HepG2 (cell line): ENCODE data around the gene LRRC17. TPM values are rescaled to one million over a fixed set of nuclear protein-coding genes. Genes with fewer than 3 reads are reported as not detected.

ENCODE experiments used
- ATAC-seq: fragments of 200-7000 bp; cut with Tn5 transposase; 3 replicates; pipeline ENCODE4 v1.9.1; 2020; ENCODE audit warnings: mild to moderate bottlenecking, moderate library complexity
- BruUV-seq: library from RNA; stranded (reverse); fragments of 400-500 nt; replicated peaks from 2 replicates; lab custom pipeline; 2021; lab: Mats Ljungman, UMichigan
- CTCF ChIA-PET: fragments of 300-600 bp; formaldehyde crosslinking; extraction: SDS; loops from one replicate; lab custom pipeline; 2021; ENCODE audit warnings: low total read pairs, inconsistent platforms, low intra/inter-chr PET ratio; lab: Yijun Ruan, JAX
- POLR2A ChIA-PET: fragments of 350-600 bp; sonication (Branson Sonifier 250); formaldehyde crosslinking; loops from one replicate; lab custom pipeline; 2020; ENCODE audit warnings: antibody characterized with exemption, inconsistent platforms; lab: Yijun Ruan, JAX
- DNase-seq: peaks from one replicate; pipeline ENCODE4 v3.0.0-alpha.2; 2015; ENCODE audit warnings: low spot score
- FAIRE-seq: peaks from 3 replicates; lab custom pipeline; 2011; peaks lifted over from hg19 to GRCh38; lab: Jason Lieb, UNC
- H2AFZ ChIP-seq: one replicate; pipeline ENCODE4 v1.6.1; 2011; ENCODE audit warnings: low read length, inconsistent platforms
- H3K27ac ChIP-seq: fragments of 300-600 bp; 3 replicates; pipeline ENCODE4 v1.8.0; 2011; ENCODE audit warnings: mixed run types, mild to moderate bottlenecking, mixed read lengths, low read length, inconsistent platforms; ENCODE audit not compliant: insufficient read depth; ENCODE audit errors: extremely low read length
- H3K27me3 ChIP-seq, 2 experiments: fragments of 200-600 bp in 1 of 2; 2 replicates in 1 of 2; 3 replicates in 1 of 2; pipeline versions ENCODE4 v1.6.0 to v1.8.0; 2011; ENCODE audit warnings: low read length in 2 of 2, mild to moderate bottlenecking in 2 of 2, moderate library complexity in 2 of 2, inconsistent platforms in 1 of 2; ENCODE audit not compliant: insufficient read depth in 2 of 2, control insufficient read depth in 1 of 2
- H3K36me3 ChIP-seq, 2 experiments: fragments of 200-600 bp in 1 of 2; replicated peaks in 1 of 2; 2 replicates in 1 of 2; 3 replicates in 1 of 2; pipeline versions ENCODE4 v1.5.1 to v1.8.0; 2011; ENCODE audit warnings: low read length in 2 of 2, inconsistent platforms in 1 of 2; ENCODE audit not compliant: insufficient read depth in 2 of 2, control insufficient read depth in 1 of 2
- H3K4me1 ChIP-seq: 2 replicates; pipeline ENCODE4 v1.5.1; 2012; ENCODE audit warnings: low read length, inconsistent platforms; ENCODE audit not compliant: insufficient read depth
- H3K4me2 ChIP-seq: 2 replicates; pipeline ENCODE4 v1.6.0; 2011; ENCODE audit warnings: low read depth, low read length, inconsistent platforms
- H3K4me3 ChIP-seq, 3 experiments: fragments of 200-600 bp in 1 of 3; sonication (generic), shearing (Covaris generic) in 1 of 3; replicated peaks in 1 of 3; 2 replicates each; pipeline ENCODE4 v1.5.1; 2011 to 2016; ENCODE audit warnings: low read length in 3 of 3, inconsistent platforms in 2 of 3, low read depth in 2 of 3, mild to moderate bottlenecking in 2 of 3, control low read depth in 1 of 3, mixed read lengths in 1 of 3; ENCODE audit not compliant: insufficient read depth in 1 of 3
- H3K79me2 ChIP-seq: one replicate; pipeline ENCODE4 v1.6.1; 2011; ENCODE audit warnings: low read length, inconsistent platforms; ENCODE audit not compliant: insufficient read depth
- H3K9ac ChIP-seq: 2 replicates; pipeline ENCODE4 v1.6.0; 2011; ENCODE audit warnings: mild to moderate bottlenecking, low read depth, low read length, inconsistent platforms; ENCODE audit not compliant: insufficient read depth
- H3K9me3 ChIP-seq: 2 replicates; pipeline ENCODE4 v1.5.1; 2012; ENCODE audit warnings: mild to moderate bottlenecking, low read length
- H4K20me1 ChIP-seq: 2 replicates; pipeline ENCODE4 v1.6.0; 2011; ENCODE audit warnings: inconsistent platforms, mild to moderate bottlenecking, low read length, moderate library complexity; ENCODE audit not compliant: insufficient read depth
- CREBL2 ChIP-seq: sonication (generic); formaldehyde crosslinking; IDR thresholded peaks from 2 replicates; pipeline ENCODE4 v1.8.1; 2023; ENCODE audit warnings: missing genetic modification reagents, mild to moderate bottlenecking, borderline replicate concordance
- MXD3 ChIP-seq: IDR thresholded peaks from 2 replicates; pipeline ENCODE4 v1.6.1; 2016; ENCODE audit warnings: mild to moderate bottlenecking, missing biosample characterization, missing genetic modification reagents
- TIGD3 ChIP-seq: sonication (generic); formaldehyde crosslinking; IDR thresholded peaks from 2 replicates; pipeline ENCODE4 v1.5.1; 2020; ENCODE audit warnings: mild to moderate bottlenecking, missing genetic modification reagents, borderline replicate concordance
- ZFYVE20 ChIP-seq: sonication (generic); formaldehyde crosslinking; IDR thresholded peaks from 2 replicates; pipeline ENCODE4 v1.8.0; 2023; ENCODE audit warnings: low read depth, mild to moderate bottlenecking, moderate library complexity, missing genetic modification reagents, borderline replicate concordance
- ZMYM2 ChIP-seq: sonication (generic); formaldehyde crosslinking; IDR thresholded peaks from 2 replicates; pipeline ENCODE4 v1.8.0; 2022; ENCODE audit warnings: mild to moderate bottlenecking, missing genetic modification reagents
- ZNF263 ChIP-seq: sonication (generic); formaldehyde crosslinking; IDR thresholded peaks from 2 replicates; pipeline ENCODE4 v1.4.0; 2020; ENCODE audit warnings: missing genetic modification reagents
- ZNF276 ChIP-seq: sonication (generic); formaldehyde crosslinking; IDR thresholded peaks from 2 replicates; pipeline ENCODE4 v1.4.0; 2020; ENCODE audit warnings: mild to moderate bottlenecking, low read depth, missing genetic modification reagents
- ZNF367 ChIP-seq: sonication (generic); formaldehyde crosslinking; IDR thresholded peaks from 2 replicates; pipeline ENCODE4 v1.4.0; 2020; ENCODE audit warnings: missing genetic modification reagents, borderline replicate concordance
- ZNF530 ChIP-seq: sonication (generic); formaldehyde crosslinking; IDR thresholded peaks from 2 replicates; pipeline ENCODE4 v1.5.0; 2020; ENCODE audit warnings: low read depth, mild to moderate bottlenecking, missing genetic modification reagents
- ZNF546 ChIP-seq: sonication (generic); formaldehyde crosslinking; conservative IDR thresholded peaks from 2 replicates; pipeline ENCODE4 v1.8.1; 2023; ENCODE audit warnings: mild to moderate bottlenecking, missing genetic modification reagents
- ZNF569 ChIP-seq: sonication (generic); formaldehyde crosslinking; IDR thresholded peaks from 2 replicates; pipeline ENCODE4 v1.5.0; 2020; ENCODE audit warnings: mild to moderate bottlenecking, missing genetic modification reagents, moderate library complexity, borderline replicate concordance
- ZSCAN9 ChIP-seq: IDR thresholded peaks from 2 replicates; pipeline ENCODE4 v1.6.1; 2016; ENCODE audit warnings: borderline replicate concordance
- WGBS: methylation state at CpG from one replicate; pipeline ENCODE4 v1.1.6; 2017; ENCODE audit warnings: low lambda C conversion rate; 5-methylcytosine and 5-hydroxymethylcytosine counted together
- in situ Hi-C: cut with HindIII; loops from 2 replicates; pipeline ENCODE4 v1.10.0; 2017; ENCODE audit warnings: low pct_unique_long_range_greater_than_20kb; ENCODE audit not compliant: extremely low pct_ligation_motif_present
- intact Hi-C: fragments of 100-400 bp; cut with micrococcal nuclease; formaldehyde crosslinking; loops from one replicate; pipeline ENCODE4 v1.10.0; 2022; ENCODE audit not compliant: unreplicated experiment
- polyA plus RNA-seq, 8 experiments: library from polyadenylated mRNA; depleted of rRNA in 3 of 8; stranded (reverse) in 7 of 8; unstranded in 1 of 8; fragments of >200 nt; fragmentation: Illumina TruSeq in 4 of 8; extraction: Trizol in 4 of 8; gene quantifications; 2 replicates each; pipeline versions ENCODE4 v1.2.1 to v1.2.3, GENCODE V29; 2011 to 2016; ENCODE audit warnings: low read depth in 4 of 8, missing spikeins in 1 of 8, mixed read lengths in 1 of 8; ENCODE audit not compliant: insufficient read depth in 1 of 8
- total RNA-seq, 5 experiments: library from RNA; depleted of rRNA; stranded (reverse); fragments of >200 nt; fragmentation: Illumina TruSeq; extraction: Trizol; gene quantifications; 2 replicates each; pipeline ENCODE4 v1.2.3, GENCODE V29; 2016; ENCODE audit warnings: low read depth in 1 of 5

Gene LRRC17
- total and polyA plus RNA-seq, 2 of the 13 experiments (the other 11 are each of a cell fraction or from before 2014, with no cell fraction given) = 0.20 to 0.66 TPM

GRCh38 chr7:102988088-102988487, 75.3 kb downstream of the LRRC17 start:
- in situ Hi-C loops (no loop called here), intact Hi-C loops (no loop called here)
- DNase-seq = no peak
- no peaks in the 10 kb centered on the region for H3K9me3 ChIP-seq
- no peaks in the 10 kb centered on the region for H4K20me1 ChIP-seq
- POLR2A ChIA-PET = no interaction called here
- no peak overlapping the region for H2AFZ ChIP-seq
- H3K27ac ChIP-seq = no peak overlapping the region
- TF ChIP-seq ZNF530 (CRISPR knock-in tag) = no peak
- no peak for TF ChIP-seq MXD3 (CRISPR knock-in tag)
- no peak for TF ChIP-seq ZMYM2
- no peak for TF ChIP-seq ZNF263 (CRISPR knock-in tag)
- no peak for TF ChIP-seq ZNF569 (CRISPR knock-in tag)
- no peak for TF ChIP-seq ZFYVE20
- TF ChIP-seq ZNF546 (CRISPR knock-in tag) = no peak
- TF ChIP-seq ZNF367 (CRISPR knock-in tag) = no peak
- TF ChIP-seq ZNF276 (CRISPR knock-in tag) = no peak
- TF ChIP-seq TIGD3 (CRISPR knock-in tag) = no peak
- TF ChIP-seq ZSCAN9 (CRISPR knock-in tag) = no peak
- no peak for TF ChIP-seq CREBL2
- H3K79me2 ChIP-seq = no peaks in the 10 kb centered on the region
- BruUV-seq = no TSS peak
- 30% methylated on average over 2 of the region's 2 CpGs for WGBS
- no peak for FAIRE-seq
- no peaks in the 10 kb centered on the region for H3K27me3 ChIP-seq
- CTCF ChIA-PET = no interaction called here
- H3K36me3 ChIP-seq = no peaks in the 10 kb centered on the region
- no peak for ATAC-seq
- H3K9ac ChIP-seq = no peak overlapping the region
- H3K4me2 ChIP-seq = no peak overlapping the region
- peaks cover 39% of the 10 kb centered on the region for H3K4me1 ChIP-seq
- H3K4me3 ChIP-seq = no peak overlapping the region
